ENCODE results near the gene USP12. TPM values are rescaled to one million over a fixed set of nuclear protein-coding genes. Genes with fewer than 3 reads are reported as not detected.
"Not testable (repeated sequence)": the region's sequence is repeated elsewhere in the genome, so short reads cannot be mapped to it uniquely, and the experiment has no call there.

The USP12 gene
- total RNA-seq, 2 experiments from 2014 or later: 27.1 to 28.4 TPM

- CTCF ChIA-PET: no interaction called here
- Mint-ChIP-seq H3K36me3 (ENCODE audit: low read depth) (peaks cover 43% of the 10 kb centered on the region), H3K27me3 (ENCODE audit: low read depth) (no peaks in the 10 kb centered on the region)
These were observed 89.5 kb downstream of the USP12 start for GRCh38 chr13:27081893-27082679.

DNA sequence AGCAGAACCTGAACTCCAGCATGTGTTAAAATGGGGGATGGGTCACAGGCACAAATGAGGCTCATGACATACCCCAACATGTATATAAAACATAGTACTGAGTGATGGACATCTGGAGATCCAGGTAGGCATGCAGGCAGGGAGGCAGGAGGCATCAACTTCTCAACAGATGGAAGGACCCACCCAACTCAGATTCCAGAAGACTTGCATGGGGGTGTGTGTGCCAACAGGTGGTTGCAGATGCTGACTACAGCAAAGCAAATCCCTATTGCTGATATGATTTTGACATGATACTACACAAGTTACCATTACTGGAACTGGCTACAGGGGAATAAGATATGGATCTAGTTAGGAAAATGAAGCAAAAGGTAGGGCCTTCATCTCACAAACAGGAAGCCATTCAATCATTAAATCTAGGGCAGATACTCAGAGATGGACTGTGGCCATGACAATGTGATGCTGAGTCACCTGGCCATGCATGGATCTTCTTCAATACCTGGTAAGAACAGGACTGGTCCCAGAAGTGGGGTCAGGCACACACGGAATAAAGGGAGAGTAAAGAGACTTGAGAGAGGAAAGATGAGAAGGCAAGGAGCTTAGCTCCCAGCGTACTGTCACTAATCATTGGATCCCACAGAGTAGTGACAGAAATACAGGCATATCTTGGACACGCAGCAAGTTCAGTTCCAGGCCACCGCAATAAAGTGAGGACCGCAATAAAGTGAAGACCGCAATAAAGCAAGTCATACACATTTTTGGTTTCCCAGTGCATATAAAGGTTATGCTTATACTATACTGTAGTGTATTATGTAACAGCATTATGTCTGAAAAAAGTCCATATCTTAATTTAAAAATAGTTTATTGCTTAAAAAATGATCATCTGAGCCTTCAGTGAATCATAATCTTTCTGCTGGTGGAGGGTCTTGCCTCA, 91.3 kb downstream of the USP12 start:
- Mint-ChIP-seq H3K4me1 (ENCODE audit: low read depth) (peaks cover 2% of the 10 kb centered on the region), H3K27me3 (ENCODE audit: low read depth) (no peaks in the 10 kb centered on the region), H3K36me3 (ENCODE audit: low read depth) (peaks cover 38% of the 10 kb centered on the region), H3K9me3 (no peaks in the 10 kb centered on the region), H3K4me3 (no peak overlapping the region), H3K27ac (no peak overlapping the region)
- no peak for DNase-seq
- CTCF ChIA-PET: no interaction called here
- intact Hi-C loops (cut with micrococcal nuclease): no loop called here

More at GRCh38 chr13:27081893-27082679, 89.5 kb downstream of the USP12 start:
- no peak overlapping the region for H3K4me3 Mint-ChIP-seq
- no peak for DNase-seq
- peaks cover 2% of the 10 kb centered on the region for H3K4me1 Mint-ChIP-seq (ENCODE audit: low read depth)
- no peak overlapping the region for H3K27ac Mint-ChIP-seq
- H3K9me3 Mint-ChIP-seq: no peaks in the 10 kb centered on the region
- intact Hi-C loops (cut with micrococcal nuclease): no loop called here

DNA sequence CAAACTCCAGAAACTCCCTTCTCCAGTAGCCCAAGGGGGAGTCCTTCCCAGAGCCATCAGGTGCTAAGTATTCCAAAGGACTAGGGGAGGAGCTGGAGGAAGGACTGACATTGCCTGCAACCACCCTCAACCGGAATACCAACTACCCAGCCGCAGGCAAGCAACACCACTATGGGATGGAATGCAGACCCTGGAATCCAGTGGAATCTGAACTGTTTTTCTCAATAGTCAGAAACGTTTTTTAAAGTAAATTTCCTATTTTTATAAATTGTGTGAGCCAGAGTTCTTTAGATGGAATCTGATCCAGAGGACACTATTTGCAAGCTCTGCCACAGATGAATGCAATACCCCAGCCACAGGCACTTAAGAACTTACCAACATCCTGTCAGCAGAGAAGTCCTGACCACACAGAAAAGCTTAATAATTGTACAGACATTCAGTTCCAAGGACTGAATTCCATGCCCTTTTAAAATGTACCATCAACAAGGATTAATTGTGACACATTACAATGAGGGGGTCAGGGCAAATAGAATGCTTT, 92.1 kb downstream of the USP12 start:
- Mint-ChIP-seq H3K9me3 (no peaks in the 10 kb centered on the region), H3K27ac (no peak overlapping the region), H3K27me3 (ENCODE audit: low read depth) (no peaks in the 10 kb centered on the region), H3K4me1 (ENCODE audit: low read depth) (peaks cover 2% of the 10 kb centered on the region), H3K36me3 (ENCODE audit: low read depth) (peaks cover 36% of the 10 kb centered on the region), H3K4me3 (no peak overlapping the region)
- intact Hi-C loops (cut with micrococcal nuclease): no loop called here
- DNase-seq: no peak
- CTCF ChIA-PET: no interaction called here

- H3K9me3 Mint-ChIP-seq: no peaks in the 10 kb centered on the region
- no peaks in the 10 kb centered on the region for H3K4me1 Mint-ChIP-seq (ENCODE audit: low read depth)
- intact Hi-C loops (cut with micrococcal nuclease): no loop called here
- CTCF ChIA-PET: interaction anchor here (1.5 kb wide), 1 partner anchor 9 kb away, joined by 4 read pairs; no protein-coding TSS in a partner anchor
- no peaks in the 10 kb centered on the region for H3K27me3 Mint-ChIP-seq (ENCODE audit: low read depth)
- no peak for DNase-seq
- H3K36me3 Mint-ChIP-seq (ENCODE audit: low read depth): peaks cover 44% of the 10 kb centered on the region
- H3K27ac Mint-ChIP-seq: no peak overlapping the region
- no peak overlapping the region for H3K4me3 Mint-ChIP-seq
These were observed 94.2 kb downstream of the USP12 start for GRCh38 chr13:27077451-27077850.

DNA sequence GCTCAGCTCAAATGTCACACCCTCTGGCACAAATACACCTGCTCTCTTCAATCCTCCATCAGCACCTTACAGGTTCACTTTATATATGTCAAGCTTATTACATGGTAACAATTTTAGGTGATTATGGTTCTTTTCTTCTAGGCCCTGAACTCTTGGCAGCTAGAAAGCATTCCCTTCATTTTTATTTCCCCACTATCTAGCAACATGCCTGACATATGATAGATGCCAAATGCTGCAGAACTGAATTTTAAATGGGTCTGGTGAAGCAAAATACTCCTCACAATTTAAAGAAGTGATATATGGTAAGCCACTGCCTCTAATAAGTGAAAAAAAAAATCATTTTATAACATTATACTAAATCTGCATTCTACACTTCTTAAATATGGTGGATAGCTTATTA, 95.2 kb downstream of the USP12 start:
- intact Hi-C loops (cut with micrococcal nuclease): no loop called here
- CTCF ChIA-PET: interaction anchor here (1.5 kb wide), 1 partner anchor 10 kb away, joined by 4 read pairs; no protein-coding TSS in a partner anchor
- no peak for DNase-seq
- Mint-ChIP-seq H3K27ac (no peak overlapping the region), H3K9me3 (no peaks in the 10 kb centered on the region), H3K4me1 (ENCODE audit: low read depth) (no peaks in the 10 kb centered on the region), H3K27me3 (ENCODE audit: low read depth) (no peaks in the 10 kb centered on the region), H3K4me3 (no peak overlapping the region), H3K36me3 (ENCODE audit: low read depth) (peaks cover 45% of the 10 kb centered on the region)

DNA sequence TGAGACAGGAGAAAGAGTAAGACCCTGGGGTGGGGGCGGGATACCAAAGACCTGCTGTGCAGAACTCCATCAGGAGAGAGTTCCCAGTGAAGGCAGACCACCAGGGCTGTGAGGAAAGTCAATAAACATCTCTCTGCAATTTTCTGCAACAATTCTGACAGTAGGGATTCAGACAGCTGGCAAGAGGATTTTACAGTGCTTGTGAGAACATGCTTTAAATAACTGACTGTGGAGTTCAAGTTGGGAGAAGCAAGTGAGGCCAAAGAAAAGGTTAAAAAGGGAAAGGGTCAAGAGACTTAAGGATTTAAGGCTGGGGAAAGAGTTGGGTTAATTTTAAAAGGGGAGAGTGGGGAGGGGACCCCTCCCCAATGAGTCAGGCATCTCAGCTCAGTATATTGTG, 98.4 kb downstream of the USP12 start:
- CTCF ChIA-PET: no interaction called here
- Mint-ChIP-seq H3K4me1 (ENCODE audit: low read depth) (no peaks in the 10 kb centered on the region), H3K9me3 (no peaks in the 10 kb centered on the region), H3K36me3 (ENCODE audit: low read depth) (peaks cover 48% of the 10 kb centered on the region), H3K27me3 (ENCODE audit: low read depth) (no peaks in the 10 kb centered on the region), H3K27ac (no peak overlapping the region), H3K4me3 (no peak overlapping the region)
- intact Hi-C loops (cut with micrococcal nuclease): no loop called here
- DNase-seq: no peak

GRCh38 chr13:27066123-27066522, 105.5 kb downstream of the USP12 start:
- CTCF ChIA-PET; H3K27me3 Mint-ChIP-seq (ENCODE audit: low read depth); H3K27ac Mint-ChIP-seq; intact Hi-C loops (cut with micrococcal nuclease); H3K4me1 Mint-ChIP-seq (ENCODE audit: low read depth); H3K9me3 Mint-ChIP-seq; H3K4me3 Mint-ChIP-seq; DNase-seq: not testable (repeated sequence)
- H3K36me3 Mint-ChIP-seq (ENCODE audit: low read depth): peaks cover 27% of the 10 kb centered on the region

GRCh38 chr13:27065582-27065981, 106.0 kb downstream of the USP12 start:
- no peak overlapping the region for H3K27ac Mint-ChIP-seq
- peaks cover 9% of the 10 kb centered on the region for H3K4me1 Mint-ChIP-seq (ENCODE audit: low read depth)
- H3K27me3 Mint-ChIP-seq (ENCODE audit: low read depth): no peaks in the 10 kb centered on the region
- no peak for DNase-seq
- no peak overlapping the region for H3K4me3 Mint-ChIP-seq
- H3K36me3 Mint-ChIP-seq (ENCODE audit: low read depth): peaks cover 26% of the 10 kb centered on the region
- CTCF ChIA-PET: no interaction called here
- peaks cover 8% of the 10 kb centered on the region for H3K9me3 Mint-ChIP-seq
- intact Hi-C loops (cut with micrococcal nuclease): no loop called here

DNA sequence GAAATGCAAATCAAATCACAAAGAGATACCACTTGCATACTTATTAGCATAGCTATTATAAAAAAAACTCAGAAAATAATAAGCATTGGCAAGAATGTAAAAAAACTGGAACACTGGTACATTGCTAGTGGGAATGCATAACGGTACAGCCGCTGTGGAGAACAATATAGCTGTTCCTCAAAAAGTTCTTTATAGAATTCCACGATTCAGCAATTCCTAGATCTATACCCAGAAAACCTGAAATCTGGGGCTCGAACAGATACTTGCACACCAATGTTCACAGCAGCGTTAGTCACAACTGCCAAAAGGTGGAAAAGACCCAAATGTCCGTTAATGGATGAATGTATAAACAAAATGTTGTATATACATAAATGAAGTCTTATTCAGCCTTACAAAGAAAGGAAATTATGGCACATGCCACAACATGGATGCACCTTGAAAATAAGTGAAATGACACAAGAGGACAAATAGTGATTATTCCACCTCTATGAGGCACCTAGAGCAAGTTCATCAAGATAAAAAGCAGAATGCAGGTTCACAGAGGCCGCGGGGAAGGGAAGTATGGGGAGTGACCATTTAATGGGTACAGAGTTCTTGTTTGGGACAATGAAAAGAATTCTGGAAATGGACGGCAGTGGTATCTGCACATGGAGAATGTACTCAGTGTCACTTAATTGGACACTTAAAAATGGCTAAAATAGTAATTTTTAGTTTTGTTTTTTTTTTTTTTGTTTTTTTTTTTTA, 107.2 kb downstream of the USP12 start:
- H3K27ac Mint-ChIP-seq: no peak overlapping the region
- H3K27me3 Mint-ChIP-seq (ENCODE audit: low read depth): no peaks in the 10 kb centered on the region
- peaks cover 9% of the 10 kb centered on the region for H3K4me1 Mint-ChIP-seq (ENCODE audit: low read depth)
- DNase-seq: no peak
- intact Hi-C loops (cut with micrococcal nuclease): no loop called here
- CTCF ChIA-PET: no interaction called here
- peaks cover 23% of the 10 kb centered on the region for H3K36me3 Mint-ChIP-seq (ENCODE audit: low read depth)
- peaks cover 8% of the 10 kb centered on the region for H3K9me3 Mint-ChIP-seq
- no peak overlapping the region for H3K4me3 Mint-ChIP-seq

- Mint-ChIP-seq H3K27me3 (ENCODE audit: low read depth) (no peaks in the 10 kb centered on the region), H3K4me3 (no peak overlapping the region), H3K4me1 (ENCODE audit: low read depth) (no peaks in the 10 kb centered on the region), H3K9me3 (no peaks in the 10 kb centered on the region), H3K27ac (no peak overlapping the region), H3K36me3 (ENCODE audit: low read depth) (no peaks in the 10 kb centered on the region)
- CTCF ChIA-PET: no interaction called here
- no peak for DNase-seq
- intact Hi-C loops (cut with micrococcal nuclease): no loop called here
These were observed 113.8 kb downstream of the USP12 start for GRCh38 chr13:27057817-27058216.

- no peaks in the 10 kb centered on the region for H3K27me3 Mint-ChIP-seq (ENCODE audit: low read depth)
- no peaks in the 10 kb centered on the region for H3K4me1 Mint-ChIP-seq (ENCODE audit: low read depth)
- peaks cover 1% of the 10 kb centered on the region for H3K9me3 Mint-ChIP-seq
- CTCF ChIA-PET: no interaction called here
- no peak overlapping the region for H3K27ac Mint-ChIP-seq
- no peak for DNase-seq
- intact Hi-C loops (cut with micrococcal nuclease): no loop called here
- no peak overlapping the region for H3K4me3 Mint-ChIP-seq
- peaks cover 2% of the 10 kb centered on the region for H3K36me3 Mint-ChIP-seq (ENCODE audit: low read depth)
These were observed 116.1 kb downstream of the USP12 start for GRCh38 chr13:27055526-27055925.

GRCh38 chr13:27054760-27055159, 116.9 kb downstream of the USP12 start:
- CTCF ChIA-PET: no interaction called here
- Mint-ChIP-seq H3K9me3 (peaks cover 3% of the 10 kb centered on the region), H3K4me1 (ENCODE audit: low read depth) (no peaks in the 10 kb centered on the region), H3K4me3 (no peak overlapping the region), H3K27me3 (ENCODE audit: low read depth) (no peaks in the 10 kb centered on the region), H3K27ac (no peak overlapping the region), H3K36me3 (ENCODE audit: low read depth) (peaks cover 6% of the 10 kb centered on the region)
- DNase-seq: no peak
- intact Hi-C loops (cut with micrococcal nuclease): no loop called here
